ENCODE data around the gene TKT. TPM values are rescaled to one million over a fixed set of nuclear protein-coding genes. Genes with fewer than 3 reads are reported as not detected.
A peak's percentile ranks its signal among the peaks of the same experiment; 100 is the strongest.

The TKT gene
- total RNA-seq, 1 donor from 2014 or later: 351 TPM

- Mint-ChIP-seq H3K27ac (no peak overlapping the region), H3K27me3 (ENCODE audit: insufficient read depth) (no peaks in the 10 kb centered on the region), H3K36me3 (ENCODE audit: low read depth) (peaks cover 23% of the 10 kb centered on the region), H3K4me1 (ENCODE audit: low read depth) (peaks cover 17% of the 10 kb centered on the region), H3K4me3 (no peak overlapping the region), H3K9me3 (no peaks in the 10 kb centered on the region)
- intact Hi-C loops (cut with micrococcal nuclease): no loop called here
- no peak for DNase-seq (ENCODE audit: low spot score)
These were observed 12.7 kb downstream of the TKT start for GRCh38 chr3:53243165-53243564.

- Mint-ChIP-seq H3K4me1 (ENCODE audit: low read depth) (peaks cover 14% of the 10 kb centered on the region), H3K27me3 (ENCODE audit: insufficient read depth) (no peaks in the 10 kb centered on the region), H3K36me3 (ENCODE audit: low read depth) (peaks cover 24% of the 10 kb centered on the region), H3K4me3 (no peak overlapping the region), H3K9me3 (no peaks in the 10 kb centered on the region), H3K27ac (no peak overlapping the region)
- intact Hi-C loops (cut with micrococcal nuclease): no loop called here
- no peak for DNase-seq (ENCODE audit: low spot score)
These were observed 13.2 kb downstream of the TKT start for GRCh38 chr3:53242642-53243041.

GRCh38 chr3:53242155-53242554, 13.7 kb downstream of the TKT start:
- Mint-ChIP-seq H3K27ac (no peak overlapping the region), H3K4me1 (ENCODE audit: low read depth) (peaks cover 12% of the 10 kb centered on the region), H3K27me3 (ENCODE audit: insufficient read depth) (no peaks in the 10 kb centered on the region), H3K9me3 (no peaks in the 10 kb centered on the region), H3K4me3 (no peak overlapping the region), H3K36me3 (ENCODE audit: low read depth) (peaks cover 25% of the 10 kb centered on the region)
- no peak for DNase-seq (ENCODE audit: low spot score)
- intact Hi-C loops (cut with micrococcal nuclease): no loop called here

- Mint-ChIP-seq H3K36me3 (ENCODE audit: low read depth) (peaks cover 23% of the 10 kb centered on the region), H3K4me1 (ENCODE audit: low read depth) (peaks cover 17% of the 10 kb centered on the region), H3K27me3 (ENCODE audit: insufficient read depth) (no peaks in the 10 kb centered on the region), H3K4me3 (no peak overlapping the region), H3K9me3 (no peaks in the 10 kb centered on the region), H3K27ac (no peak overlapping the region)
- intact Hi-C loops (cut with micrococcal nuclease): no loop called here
- DNase-seq (ENCODE audit: low spot score): no peak
These were observed 14.5 kb downstream of the TKT start for GRCh38 chr3:53240989-53241972.

- intact Hi-C loops (cut with micrococcal nuclease): no loop called here
- Mint-ChIP-seq H3K4me3 (no peak overlapping the region), H3K9me3 (no peaks in the 10 kb centered on the region), H3K36me3 (ENCODE audit: low read depth) (peaks cover 23% of the 10 kb centered on the region), H3K27ac (peak overlapping the region; percentile 63), H3K27me3 (ENCODE audit: insufficient read depth) (no peaks in the 10 kb centered on the region), H3K4me1 (ENCODE audit: low read depth) (peaks cover 11% of the 10 kb centered on the region)
- no peak for DNase-seq (ENCODE audit: low spot score)
These were observed 16.0 kb downstream of the TKT start for GRCh38 chr3:53239800-53240199.

GRCh38 chr3:53238886-53239285, 16.9 kb downstream of the TKT start:
- no peak for DNase-seq (ENCODE audit: low spot score)
- H3K27ac Mint-ChIP-seq: no peak overlapping the region
- H3K27me3 Mint-ChIP-seq (ENCODE audit: insufficient read depth): no peaks in the 10 kb centered on the region
- H3K36me3 Mint-ChIP-seq (ENCODE audit: low read depth): peaks cover 25% of the 10 kb centered on the region
- no peak overlapping the region for H3K4me3 Mint-ChIP-seq
- intact Hi-C loops (cut with micrococcal nuclease): no loop called here
- peaks cover 16% of the 10 kb centered on the region for H3K4me1 Mint-ChIP-seq (ENCODE audit: low read depth)
- no peaks in the 10 kb centered on the region for H3K9me3 Mint-ChIP-seq

- Mint-ChIP-seq H3K36me3 (ENCODE audit: low read depth) (peaks cover 31% of the 10 kb centered on the region), H3K27ac (peak overlapping the region; percentile 59), H3K4me1 (ENCODE audit: low read depth) (peaks cover 16% of the 10 kb centered on the region), H3K4me3 (no peak overlapping the region), H3K9me3 (no peaks in the 10 kb centered on the region), H3K27me3 (ENCODE audit: insufficient read depth) (no peaks in the 10 kb centered on the region)
- intact Hi-C loops (cut with micrococcal nuclease): no loop called here
- DNase-seq (ENCODE audit: low spot score): no peak
These were observed 17.6 kb downstream of the TKT start for GRCh38 chr3:53238051-53238850.

GRCh38 chr3:53236112-53236841, 19.5 kb downstream of the TKT start:
- H3K36me3 Mint-ChIP-seq (ENCODE audit: low read depth): peaks cover 29% of the 10 kb centered on the region
- no peak for DNase-seq (ENCODE audit: low spot score)
- peak overlapping the region; percentile 71 for H3K27ac Mint-ChIP-seq
- H3K4me1 Mint-ChIP-seq (ENCODE audit: low read depth): peaks cover 16% of the 10 kb centered on the region
- intact Hi-C loops (cut with micrococcal nuclease): no loop called here
- no peak overlapping the region for H3K4me3 Mint-ChIP-seq
- H3K9me3 Mint-ChIP-seq: no peaks in the 10 kb centered on the region
- H3K27me3 Mint-ChIP-seq (ENCODE audit: insufficient read depth): no peaks in the 10 kb centered on the region

- Mint-ChIP-seq H3K9me3 (no peaks in the 10 kb centered on the region), H3K27me3 (ENCODE audit: insufficient read depth) (no peaks in the 10 kb centered on the region), H3K36me3 (ENCODE audit: low read depth) (peaks cover 29% of the 10 kb centered on the region), H3K27ac (peak overlapping the region; percentile 70), H3K4me3 (no peak overlapping the region), H3K4me1 (ENCODE audit: low read depth) (peaks cover 16% of the 10 kb centered on the region)
- DNase-seq (ENCODE audit: low spot score): no peak
- intact Hi-C loops (cut with micrococcal nuclease): no loop called here
These were observed 20.3 kb downstream of the TKT start for GRCh38 chr3:53235545-53235944.

GRCh38 chr3:53234841-53235232, 21.0 kb downstream of the TKT start:
- H3K4me3 Mint-ChIP-seq: no peak overlapping the region
- peaks cover 31% of the 10 kb centered on the region for H3K36me3 Mint-ChIP-seq (ENCODE audit: low read depth)
- peak overlapping the region; percentile 52 for H3K27ac Mint-ChIP-seq

GRCh38 chr3:53234130-53234840, 21.5 kb downstream of the TKT start:
- peaks cover 28% of the 10 kb centered on the region for H3K36me3 Mint-ChIP-seq (ENCODE audit: low read depth)
- no peak for DNase-seq (ENCODE audit: low spot score)
- no peak overlapping the region for H3K4me3 Mint-ChIP-seq
- H3K27me3 Mint-ChIP-seq (ENCODE audit: insufficient read depth): no peaks in the 10 kb centered on the region
- H3K9me3 Mint-ChIP-seq: no peaks in the 10 kb centered on the region
- H3K27ac Mint-ChIP-seq: no peak overlapping the region
- peaks cover 16% of the 10 kb centered on the region for H3K4me1 Mint-ChIP-seq (ENCODE audit: low read depth)
- intact Hi-C loops (cut with micrococcal nuclease): no loop called here

More at GRCh38 chr3:53234841-53235232, 21.0 kb downstream of the TKT start:
- intact Hi-C loops (cut with micrococcal nuclease): no loop called here
- Mint-ChIP-seq H3K9me3 (no peaks in the 10 kb centered on the region), H3K27me3 (ENCODE audit: insufficient read depth) (no peaks in the 10 kb centered on the region), H3K4me1 (ENCODE audit: low read depth) (peaks cover 16% of the 10 kb centered on the region)
- DNase-seq (ENCODE audit: low spot score): no peak
